Measurements from ENCODE around the gene SNX10.

SNX10 gene

GRCh38 chr7:26420422-26421019 is 128.9 kb downstream of the SNX10 start:
- TF ChIP-seq CTCF (conservative IDR thresholded peaks at IDR 0.05; ENCODE audit: low read depth, low read length), result no peak
- H3K4me3 ChIP-seq (ENCODE audit: low read depth, low read length), result no peak overlapping the region
- DNase-seq (ENCODE audit: low read depth), result no peak

- no peak for DNase-seq (ENCODE audit: low read depth)
- TF ChIP-seq CTCF (conservative IDR thresholded peaks at IDR 0.05; ENCODE audit: low read depth, low read length), result no peak
- H3K4me3 ChIP-seq (ENCODE audit: low read depth, low read length), result no peak overlapping the region
Observed at GRCh38 chr7:26422761-26423160, 131.1 kb downstream of the SNX10 start.

- no peak for TF ChIP-seq CTCF (conservative IDR thresholded peaks at IDR 0.05; ENCODE audit: low read depth, low read length)
- no peak for DNase-seq (ENCODE audit: low read depth)
- no peak overlapping the region for H3K4me3 ChIP-seq (ENCODE audit: low read depth, low read length)
Observed at GRCh38 chr7:26423436-26423835, 131.8 kb downstream of the SNX10 start.
